ENCODE measurements around the gene CCND1.
"Not testable (repeated sequence)": the region's sequence is repeated elsewhere in the genome, so short reads cannot be mapped to it uniquely, and the experiment has no call there.

CCND1 gene

DNA sequence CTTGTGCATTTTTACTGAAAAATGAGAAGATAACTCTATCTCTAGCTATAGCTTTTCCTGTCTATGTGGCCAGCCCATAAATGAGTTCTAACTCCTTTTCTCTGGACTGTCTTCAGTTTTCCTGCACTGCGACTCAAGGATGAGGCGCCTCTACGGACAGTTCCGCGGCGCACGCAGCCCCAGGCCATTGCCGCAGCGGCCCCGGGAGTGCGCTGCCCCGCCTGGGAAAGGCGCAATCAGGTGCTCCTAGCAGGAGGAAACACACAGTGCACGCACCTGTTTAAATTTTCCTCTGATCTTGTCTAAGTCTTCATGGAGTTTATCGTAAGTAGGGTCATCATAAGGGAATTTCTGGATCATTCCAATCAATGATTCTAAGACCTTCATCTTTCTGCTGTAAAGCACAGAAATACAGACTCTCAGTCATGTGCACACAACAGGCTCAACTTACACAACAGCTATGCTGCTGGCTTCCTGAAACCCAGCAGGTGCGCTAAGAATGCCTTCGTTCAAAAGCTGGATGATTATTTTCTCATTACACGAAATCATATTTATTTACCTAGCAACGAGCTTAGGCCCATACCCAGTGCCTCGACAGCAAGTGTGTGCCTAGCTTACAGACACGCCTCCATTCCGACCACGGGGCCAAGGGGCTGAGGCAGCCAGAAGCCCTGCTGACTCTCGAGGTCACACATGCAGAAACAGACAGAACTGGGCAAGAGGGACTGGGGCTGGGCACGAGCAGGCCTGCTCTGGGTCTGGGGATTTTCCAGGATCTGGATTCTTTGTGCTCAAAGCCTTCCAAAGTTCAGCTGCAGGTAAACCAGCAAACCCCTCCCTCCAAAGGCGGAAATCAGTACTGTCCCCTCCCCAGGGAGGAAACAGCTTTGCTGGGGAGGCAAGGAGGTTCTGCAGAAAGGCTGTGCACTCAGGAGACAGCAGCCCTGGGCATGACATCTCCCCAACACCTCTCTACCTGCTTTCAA is 27.0 kb downstream of the CCND1 start:
- DNase-seq (ENCODE audit: low read depth): no peak

GRCh38 chr11:69669486-69669885 is 28.5 kb downstream of the CCND1 start:
- DNase-seq (ENCODE audit: low read depth): no peak

GRCh38 chr11:69670158-69670845 is 29.3 kb downstream of the CCND1 start:
- DNase-seq (ENCODE audit: low read depth): peak; percentile 41

DNA sequence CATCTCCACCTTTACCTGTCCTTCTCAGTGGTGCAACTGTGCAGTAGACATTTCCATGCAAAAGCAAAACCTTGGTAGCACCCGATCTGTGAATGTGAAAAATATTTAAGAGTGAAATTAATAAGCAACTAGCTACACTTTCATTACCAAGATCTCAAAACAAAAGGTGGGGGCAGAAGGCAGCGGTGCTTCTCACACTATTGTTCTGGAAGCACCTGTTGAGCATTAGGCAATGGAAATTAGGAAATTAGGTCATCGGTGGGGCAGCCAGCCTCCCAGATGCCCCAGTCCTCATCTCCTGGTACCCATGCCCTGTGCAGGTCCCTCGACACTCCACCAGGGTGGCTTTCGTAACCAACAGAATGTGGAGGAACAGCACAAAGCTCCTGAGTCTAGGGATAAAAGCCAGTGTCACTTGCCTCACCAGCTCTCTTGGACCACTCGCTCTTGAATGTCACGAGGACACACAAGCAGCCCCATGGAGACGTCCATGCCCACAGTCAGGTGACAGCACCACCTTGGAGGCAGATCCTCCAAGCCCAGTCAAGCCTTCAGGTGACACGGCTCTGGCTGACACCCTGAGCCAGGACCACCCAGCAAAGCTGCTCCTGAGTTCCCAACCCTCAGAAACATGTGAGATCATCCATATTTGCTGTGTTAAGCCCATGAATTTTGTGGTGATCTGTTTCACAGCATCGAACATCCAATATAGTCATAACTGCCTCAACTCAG is 30.9 kb downstream of the CCND1 start:
- no peak for DNase-seq (ENCODE audit: low read depth)

GRCh38 chr11:69674267-69674885 is 33.4 kb downstream of the CCND1 start:
- DNase-seq (ENCODE audit: low read depth): no peak

- peak; percentile 90 for DNase-seq (ENCODE audit: low read depth)
Observed at GRCh38 chr11:69674886-69675714, 34.1 kb downstream of the CCND1 start, which contains the start of gene LTO1. TSS of gene LTO1 (minus strand) at chr11:69675353. CDS start at chr11:69675239, 114 bp downstream.

DNA sequence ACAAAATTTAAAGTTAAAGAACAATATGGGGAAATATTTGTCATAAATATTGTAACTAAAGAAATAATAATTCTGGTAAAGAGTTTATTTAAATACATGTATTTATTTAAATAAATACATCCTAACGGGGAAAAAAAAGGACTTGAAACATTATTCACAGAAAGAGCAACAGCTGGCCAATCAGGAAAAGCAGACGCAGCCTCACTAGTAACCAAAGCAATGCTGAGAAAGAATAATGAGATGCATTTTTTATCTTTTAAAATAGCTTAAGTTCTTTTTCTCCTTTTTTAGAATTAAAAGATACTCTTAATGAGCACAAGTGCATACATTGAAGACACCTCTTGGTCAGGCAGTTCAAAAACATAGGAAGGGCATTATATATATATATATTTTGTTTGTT is 36.8 kb downstream of the CCND1 start:
- DNase-seq (ENCODE audit: low read depth): no peak

- no peak for DNase-seq (ENCODE audit: low read depth)
Observed at GRCh38 chr11:69680688-69681087, 39.7 kb downstream of the CCND1 start.

DNA sequence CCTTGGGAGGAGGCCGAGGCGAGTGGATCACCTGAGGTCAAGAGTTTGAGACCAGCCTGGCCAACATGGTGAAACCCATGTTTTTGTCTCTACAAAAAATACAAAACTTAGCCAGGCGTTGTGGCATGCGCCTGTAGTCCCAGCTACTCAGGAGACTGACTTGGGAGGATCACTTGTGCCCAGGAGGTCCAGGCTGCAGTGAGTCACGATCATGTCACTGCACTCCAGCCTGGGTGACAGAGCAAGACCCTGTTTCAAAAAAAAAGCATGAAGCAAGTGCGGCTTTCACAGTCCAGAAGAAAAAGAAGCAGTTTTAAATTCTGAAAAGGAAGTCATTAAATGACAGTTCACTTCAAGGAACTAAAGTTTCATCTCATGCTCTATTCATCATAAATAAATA is 41.3 kb downstream of the CCND1 start:
- DNase-seq (ENCODE audit: low read depth): no peak

DNA sequence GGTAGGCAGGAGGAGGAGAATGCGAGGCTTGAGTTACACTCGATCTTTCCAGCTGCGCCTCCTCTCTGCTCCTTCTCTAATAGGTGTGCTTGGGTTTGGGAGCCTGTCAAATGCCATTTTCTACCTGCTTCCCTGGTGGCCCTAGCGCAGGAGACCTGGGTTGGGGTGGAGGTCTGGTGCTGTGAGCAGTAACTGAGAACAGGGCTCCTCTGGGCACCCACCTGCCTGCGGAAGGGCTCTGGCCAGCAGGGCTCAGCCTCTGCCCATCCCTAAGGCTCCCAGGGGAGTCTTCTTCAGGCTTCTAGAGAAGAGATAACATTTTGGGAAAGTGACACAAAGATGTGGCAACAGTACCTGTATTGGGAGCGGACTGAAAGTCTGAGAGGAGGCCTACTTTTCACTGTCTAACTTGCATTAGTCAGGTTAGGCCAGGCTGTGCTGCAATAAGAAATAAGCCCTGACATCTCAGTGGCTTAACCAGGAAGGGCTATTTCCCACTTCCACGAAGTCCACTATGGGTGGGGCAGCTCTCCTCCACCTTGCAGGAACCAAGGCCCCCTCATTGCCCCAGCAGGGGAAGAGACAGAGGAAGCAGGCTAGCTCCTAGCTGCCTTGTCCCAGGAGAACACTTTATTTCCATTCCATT is 41.8 kb downstream of the CCND1 start:
- DNase-seq (ENCODE audit: low read depth): no peak

DNA sequence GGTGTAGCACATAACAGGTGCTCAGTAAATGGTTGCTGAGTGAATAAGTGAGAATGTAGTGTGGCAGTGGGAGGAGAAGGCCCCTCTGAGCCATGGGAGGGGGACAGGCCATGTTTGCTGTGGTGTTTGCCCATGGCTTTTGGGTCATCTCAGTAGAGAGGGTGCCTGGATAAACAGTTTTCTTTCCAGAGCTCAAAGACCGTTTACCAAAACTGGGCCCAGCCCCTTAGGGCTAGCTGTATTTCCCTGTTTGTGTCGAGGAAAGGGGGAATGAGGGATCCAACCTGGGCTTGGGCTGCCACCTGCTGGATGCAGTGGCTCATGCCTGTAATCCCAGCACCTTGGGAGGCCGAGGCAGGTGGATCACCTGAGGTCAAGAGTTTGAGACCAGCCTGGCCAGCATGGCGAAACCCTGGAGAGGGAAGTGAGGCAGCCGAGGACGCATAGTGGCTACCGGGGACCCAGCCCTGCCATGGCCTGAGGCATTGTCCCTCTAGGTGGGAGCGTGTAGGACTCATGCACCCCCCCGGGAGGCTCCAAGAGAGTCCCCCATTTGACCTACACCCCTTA is 42.9 kb downstream of the CCND1 start:
- DNase-seq (ENCODE audit: low read depth): no peak

DNA sequence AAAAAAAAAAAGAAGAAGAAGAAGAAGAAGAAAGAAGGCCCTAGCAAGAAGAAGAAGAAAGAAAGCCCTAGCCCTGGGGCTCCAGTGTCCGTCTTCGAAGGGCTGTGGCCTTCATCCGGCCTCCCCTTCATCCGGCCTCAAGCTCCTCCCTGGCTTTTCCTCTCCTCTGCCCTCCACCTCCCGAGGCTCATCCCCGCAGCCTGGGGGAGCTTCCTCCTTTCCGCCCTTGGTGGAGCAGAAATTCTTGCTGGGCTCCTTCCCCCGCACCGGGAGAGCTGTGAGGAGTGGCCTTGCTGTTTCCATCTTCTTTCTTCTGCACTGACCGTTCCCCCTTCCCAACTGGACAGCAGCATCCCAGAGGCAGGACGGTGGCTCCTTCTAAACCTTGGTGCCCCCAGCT is 43.7 kb downstream of the CCND1 start:
- DNase-seq (ENCODE audit: low read depth): no peak

- DNase-seq (ENCODE audit: low read depth): no peak
Observed at GRCh38 chr11:69685348-69685747, 44.4 kb downstream of the CCND1 start.

GRCh38 chr11:69686452-69686851 is 45.5 kb downstream of the CCND1 start:
- no peak for DNase-seq (ENCODE audit: low read depth)

- no peak for DNase-seq (ENCODE audit: low read depth)
Observed at GRCh38 chr11:69686856-69687255, 45.9 kb downstream of the CCND1 start.

DNA sequence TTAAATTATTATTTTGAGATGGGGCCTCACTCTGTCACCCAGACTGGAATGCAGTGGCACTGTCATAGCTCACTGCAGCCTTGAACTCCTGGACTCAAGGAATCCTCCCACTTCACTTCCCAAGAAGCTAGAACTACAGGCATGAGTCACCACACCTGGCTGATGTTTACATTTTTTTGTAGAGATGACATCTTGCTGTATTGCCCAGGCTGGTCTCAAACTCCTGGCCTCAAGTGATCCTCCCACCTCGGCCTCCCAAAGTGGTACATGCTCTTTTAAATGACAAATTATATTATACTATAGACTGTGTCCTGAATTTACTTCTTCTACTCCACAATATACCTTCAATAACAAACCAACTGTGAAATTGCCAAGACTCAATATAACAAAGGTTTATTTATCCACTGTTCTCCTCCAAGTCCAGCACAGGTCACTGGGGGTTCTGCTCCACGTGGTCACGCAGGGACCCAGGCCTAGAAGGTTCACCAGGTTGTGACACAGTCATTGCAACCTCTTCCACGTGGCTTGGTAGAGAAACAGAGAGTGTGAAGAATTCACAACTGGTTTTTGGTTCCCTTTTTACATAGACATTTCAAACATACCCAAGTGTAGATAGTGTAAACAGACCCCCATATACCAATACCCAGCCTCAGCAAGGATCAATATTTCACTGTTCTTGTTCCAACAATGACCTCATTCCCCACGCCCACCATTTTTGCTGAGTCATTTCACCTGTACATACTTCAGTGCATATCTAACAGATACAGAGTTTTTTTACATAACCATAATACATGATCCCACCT is 47.2 kb downstream of the CCND1 start:
- not testable (repeated sequence) for DNase-seq (ENCODE audit: low read depth)

DNA sequence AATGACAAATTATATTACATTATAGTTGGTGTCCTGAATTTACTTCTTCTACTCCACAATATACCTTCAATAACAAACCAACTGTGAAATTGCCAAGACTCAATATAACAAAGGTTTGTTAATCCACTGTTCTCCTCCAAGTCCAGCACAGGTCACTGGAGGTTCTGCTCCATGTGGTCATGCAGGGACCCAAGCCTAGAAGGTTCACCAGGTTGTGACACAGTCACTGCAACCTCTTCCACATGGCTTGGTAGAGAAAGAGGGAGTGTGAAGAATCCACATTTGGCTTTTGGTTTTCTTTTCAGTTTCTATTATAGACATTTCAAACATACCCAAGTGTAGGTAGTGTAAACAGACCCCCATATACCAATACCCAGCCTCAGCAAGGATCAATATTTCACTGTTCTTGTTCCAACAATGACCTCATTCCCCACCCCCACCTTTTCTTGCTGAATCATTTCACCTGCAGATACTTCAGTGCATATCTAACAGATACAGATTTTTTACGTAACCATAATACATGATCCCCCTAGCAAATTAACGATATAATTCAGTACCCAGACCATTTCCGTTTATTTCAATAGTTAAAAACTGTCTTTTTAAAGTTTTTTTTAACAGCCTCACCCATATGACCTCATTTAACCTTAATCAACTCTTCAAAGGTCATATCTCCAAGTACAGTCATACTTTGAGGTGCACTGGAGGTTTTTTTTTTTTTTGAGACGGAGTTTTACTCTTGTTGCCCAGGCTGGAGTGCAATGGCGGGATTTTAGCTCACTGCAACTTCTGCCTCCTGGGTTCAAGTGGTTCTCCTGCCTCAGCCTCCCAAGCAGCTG is 48.7 kb downstream of the CCND1 start:
- DNase-seq (ENCODE audit: low read depth): no peak

DNA sequence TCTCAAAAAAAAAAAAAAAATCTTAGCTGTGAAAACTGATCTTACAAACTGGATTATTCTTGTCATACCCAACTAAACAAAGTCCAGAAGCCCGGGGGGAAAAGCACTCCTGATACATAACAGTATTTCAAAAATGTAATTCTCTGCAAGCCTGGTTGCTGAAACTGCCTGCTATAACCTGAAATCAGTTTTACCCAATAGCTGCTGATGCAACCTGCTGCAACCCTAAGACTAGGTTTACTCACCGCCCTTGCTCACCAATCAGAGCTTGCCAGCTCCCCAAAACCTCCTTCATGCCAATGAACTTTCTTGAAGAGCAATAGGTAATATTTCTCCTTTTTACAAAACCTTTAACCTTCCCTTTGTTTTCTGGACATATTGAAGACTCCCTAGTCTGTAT is 50.5 kb downstream of the CCND1 start:
- DNase-seq (ENCODE audit: low read depth): no peak

Measured in T follicular helper cell (primary cell).